NCI-H1417 treated with DMSO at 0.1 percent for 48 hours (cell line): ENCODE results near the gene C2CD2.

Source experiments
- DNase-seq: peaks from one replicate; lab custom pipeline; 2025; lab: John Stamatoyannopoulos, UW

The C2CD2 gene

DNA sequence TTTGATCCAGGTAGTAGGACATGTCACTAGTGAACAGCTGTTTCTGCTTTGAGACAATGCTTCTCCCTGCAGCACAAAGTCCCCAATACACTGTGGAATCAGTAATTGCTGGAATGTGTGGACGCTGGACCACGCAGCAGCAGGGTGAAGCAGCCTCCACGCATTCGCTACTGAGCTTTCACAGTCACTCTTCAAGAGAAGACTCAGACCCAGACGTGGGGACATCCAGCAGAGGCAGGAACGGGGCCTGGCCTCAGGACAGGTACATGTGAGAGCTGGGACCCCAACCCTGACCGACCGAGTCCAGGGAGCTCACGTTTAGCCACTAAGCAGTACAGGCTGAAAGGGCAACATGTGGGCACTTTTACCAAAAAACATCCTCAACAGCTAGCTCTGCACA, 40.6 kb downstream of the C2CD2 start:
- no peak for DNase-seq

DNA sequence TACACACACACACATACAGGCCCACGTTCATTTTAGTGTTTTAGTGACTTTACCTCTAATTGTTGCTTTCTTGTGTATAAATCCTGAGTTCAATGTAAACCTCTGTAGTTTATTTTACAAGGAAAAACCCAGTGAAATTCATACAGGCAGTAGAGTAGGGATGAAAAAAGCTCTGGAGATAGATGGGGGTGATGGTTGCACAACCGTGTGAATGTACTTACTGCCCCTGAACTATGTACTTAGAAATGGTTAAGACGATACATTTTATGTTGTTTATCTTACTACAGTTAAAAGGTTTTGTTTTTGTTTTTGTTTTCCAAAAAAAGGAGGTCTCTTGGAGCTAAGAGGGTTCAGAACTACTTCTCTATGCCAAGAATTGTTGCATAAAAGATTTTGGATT, 45.0 kb downstream of the C2CD2 start:
- no peak for DNase-seq

DNA sequence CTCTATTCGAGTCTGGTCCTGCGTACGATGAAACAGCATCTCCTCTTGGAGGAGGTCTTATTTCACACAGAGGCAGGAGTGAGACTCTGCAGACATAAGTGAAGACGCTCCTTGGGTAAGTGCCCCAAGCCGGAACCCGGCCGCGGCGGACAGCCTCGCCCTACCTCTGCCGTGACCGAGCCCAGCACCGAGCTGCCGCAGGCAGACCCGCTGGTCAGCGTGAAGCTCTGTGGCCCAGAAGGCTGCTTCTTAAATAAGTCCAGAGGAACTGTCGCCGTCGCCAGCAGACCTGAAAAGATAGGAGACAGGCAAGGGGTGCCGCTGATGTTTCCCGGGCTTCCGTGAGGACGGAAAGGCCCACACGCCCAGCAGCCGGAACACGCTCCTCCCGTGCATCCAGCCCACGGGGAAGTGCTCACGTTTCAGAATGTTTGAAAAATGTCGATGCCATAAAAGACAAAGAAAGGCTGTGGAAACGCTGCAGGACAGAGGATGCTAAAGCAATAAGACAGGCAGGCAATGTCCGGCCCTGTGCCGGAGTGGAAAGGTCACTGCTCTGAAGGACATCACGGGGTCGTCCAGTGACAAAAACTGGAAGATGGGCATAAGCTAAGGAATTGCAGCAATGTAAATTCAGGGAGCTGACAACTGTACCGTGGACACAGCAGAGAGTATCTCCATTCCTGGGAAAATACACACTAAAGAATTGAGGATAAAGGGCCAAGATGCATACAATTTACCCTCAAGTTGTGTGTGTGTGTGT, 46.1 kb downstream of the C2CD2 start:
- no peak for DNase-seq

DNA sequence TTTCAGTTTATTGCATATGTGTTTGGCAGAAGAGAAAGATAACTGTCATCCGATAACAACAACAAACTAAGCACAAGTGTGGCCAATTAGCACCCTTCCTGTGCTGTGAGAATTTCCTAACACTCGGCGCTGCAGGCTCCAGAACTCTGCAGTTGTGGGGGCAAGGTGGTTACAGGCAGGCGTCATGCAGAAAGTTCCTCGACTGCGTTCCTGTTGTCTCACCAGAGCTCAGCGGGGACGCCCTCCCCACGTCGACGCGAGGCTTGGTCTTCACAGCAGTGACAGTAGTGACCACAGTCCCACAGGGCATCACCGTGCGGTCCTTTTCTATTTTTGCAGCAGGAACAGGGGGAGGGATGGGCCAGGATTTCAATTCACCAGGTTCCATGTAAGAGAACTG, 47.0 kb downstream of the C2CD2 start:
- no peak for DNase-seq

DNA sequence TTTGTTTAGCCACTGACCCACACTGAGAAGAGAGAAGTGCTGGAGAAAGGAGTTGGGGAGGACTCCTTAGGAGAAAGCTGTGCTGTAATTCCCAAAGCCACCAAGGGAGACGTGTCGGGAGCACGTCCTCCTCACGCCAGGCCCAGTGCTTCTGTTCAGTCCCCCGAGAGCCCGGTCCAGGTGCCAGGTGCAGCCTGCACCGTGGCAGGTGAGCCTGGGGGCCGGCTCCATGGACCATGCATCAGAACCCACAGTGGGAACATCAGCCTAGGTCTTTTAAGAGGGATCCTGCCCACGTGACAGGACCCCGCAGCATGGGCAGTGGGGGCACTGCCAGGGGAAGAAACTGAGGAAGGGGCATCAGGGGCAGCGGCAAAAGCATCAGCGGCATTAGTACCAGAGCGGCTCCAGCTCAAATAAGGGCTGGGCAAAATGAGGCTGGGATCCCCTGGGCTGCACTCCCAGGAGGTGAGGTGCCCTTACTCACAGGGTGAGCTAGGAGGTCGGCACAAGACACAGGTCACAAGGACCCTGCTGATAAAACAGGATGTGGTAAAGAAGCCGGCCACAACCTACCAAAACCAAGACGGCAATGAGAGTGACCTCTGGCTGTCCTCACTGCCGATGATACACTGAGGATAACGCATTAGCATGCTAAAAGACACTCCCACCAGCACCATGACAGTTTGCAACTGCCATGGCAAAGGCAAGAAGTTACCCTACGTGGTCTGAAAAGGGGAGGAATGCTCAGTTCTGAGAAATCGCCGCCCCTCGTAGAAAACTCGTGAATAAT, 50.1 kb downstream of the C2CD2 start:
- DNase-seq, result no peak

DNA sequence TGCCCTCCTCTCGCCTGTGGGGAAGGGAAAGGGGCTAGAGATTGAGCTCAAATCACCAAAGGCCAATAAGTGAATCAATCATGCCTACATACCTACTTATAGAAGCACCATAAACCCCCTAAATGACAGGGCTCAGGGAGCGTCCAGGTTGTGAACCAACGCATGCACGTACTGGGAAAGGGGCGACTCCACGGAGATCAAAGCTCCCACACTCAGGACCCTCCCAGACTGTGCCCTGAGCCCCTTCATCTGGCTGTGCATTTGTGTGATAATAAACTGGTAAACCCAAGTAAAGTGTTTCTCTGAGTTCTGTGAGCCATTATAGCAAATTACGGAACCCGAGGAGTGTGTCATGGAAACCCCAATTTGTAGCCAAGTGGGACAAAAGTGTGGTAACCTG, 50.9 kb downstream of the C2CD2 start:
- no peak for DNase-seq

DNA sequence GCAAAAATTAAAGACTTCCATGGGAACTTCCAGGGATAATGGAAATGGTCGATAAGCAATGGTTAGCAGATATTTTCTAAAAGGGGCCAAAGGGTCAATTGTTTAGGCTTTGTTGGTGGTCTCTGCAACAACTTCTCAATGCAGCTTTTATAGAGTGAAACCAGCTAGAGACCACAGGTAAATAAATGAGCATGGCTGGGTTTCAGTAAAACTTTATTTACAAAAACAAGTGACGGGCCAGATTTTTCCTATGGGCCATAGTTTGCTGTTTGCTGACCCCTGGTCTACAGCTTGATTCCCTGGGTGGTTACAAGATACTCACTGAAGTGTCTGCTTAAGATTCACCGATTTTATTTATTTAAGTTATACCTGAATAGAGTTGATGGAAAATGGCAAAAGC, 52.0 kb downstream of the C2CD2 start:
- no peak for DNase-seq

DNA sequence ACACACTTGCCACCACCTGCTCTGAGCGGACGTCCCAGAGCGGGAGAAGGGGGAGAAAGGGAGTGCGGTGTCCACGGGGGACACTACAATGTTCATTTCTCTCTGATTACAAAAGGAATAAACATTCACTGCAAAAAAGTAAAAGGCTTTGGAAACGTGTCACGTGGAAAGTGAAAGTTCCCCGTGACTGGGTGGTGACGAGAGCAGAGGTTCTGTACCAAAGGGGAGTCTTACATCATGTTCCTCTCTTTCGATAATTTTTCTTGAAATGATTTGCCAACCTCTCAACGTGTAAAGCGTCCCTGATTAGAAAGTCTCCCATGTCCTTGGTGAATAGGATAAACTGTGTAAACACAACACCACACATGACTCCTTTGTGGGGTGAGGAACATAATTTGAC, 52.7 kb downstream of the C2CD2 start:
- DNase-seq, result no peak

DNA sequence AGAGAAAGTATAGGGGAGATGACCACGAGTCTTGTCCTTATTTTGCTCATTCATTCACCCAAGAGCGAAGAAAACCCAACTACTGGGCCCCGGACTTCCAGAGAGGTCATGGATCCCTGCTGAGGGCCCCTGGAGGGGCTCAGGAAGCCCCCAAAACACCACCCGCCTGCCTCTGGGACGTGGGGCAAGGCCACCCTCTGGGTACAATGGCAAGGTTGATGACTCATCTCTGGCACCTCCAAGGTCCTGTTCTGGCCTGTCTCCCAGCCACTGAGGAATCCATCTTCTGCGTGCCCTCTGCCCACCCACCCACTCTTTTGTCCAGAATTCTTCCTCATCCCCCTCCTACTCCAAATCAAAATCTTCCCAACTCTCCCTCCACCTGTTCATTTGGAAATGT, 53.4 kb downstream of the C2CD2 start:
- no peak for DNase-seq

DNA sequence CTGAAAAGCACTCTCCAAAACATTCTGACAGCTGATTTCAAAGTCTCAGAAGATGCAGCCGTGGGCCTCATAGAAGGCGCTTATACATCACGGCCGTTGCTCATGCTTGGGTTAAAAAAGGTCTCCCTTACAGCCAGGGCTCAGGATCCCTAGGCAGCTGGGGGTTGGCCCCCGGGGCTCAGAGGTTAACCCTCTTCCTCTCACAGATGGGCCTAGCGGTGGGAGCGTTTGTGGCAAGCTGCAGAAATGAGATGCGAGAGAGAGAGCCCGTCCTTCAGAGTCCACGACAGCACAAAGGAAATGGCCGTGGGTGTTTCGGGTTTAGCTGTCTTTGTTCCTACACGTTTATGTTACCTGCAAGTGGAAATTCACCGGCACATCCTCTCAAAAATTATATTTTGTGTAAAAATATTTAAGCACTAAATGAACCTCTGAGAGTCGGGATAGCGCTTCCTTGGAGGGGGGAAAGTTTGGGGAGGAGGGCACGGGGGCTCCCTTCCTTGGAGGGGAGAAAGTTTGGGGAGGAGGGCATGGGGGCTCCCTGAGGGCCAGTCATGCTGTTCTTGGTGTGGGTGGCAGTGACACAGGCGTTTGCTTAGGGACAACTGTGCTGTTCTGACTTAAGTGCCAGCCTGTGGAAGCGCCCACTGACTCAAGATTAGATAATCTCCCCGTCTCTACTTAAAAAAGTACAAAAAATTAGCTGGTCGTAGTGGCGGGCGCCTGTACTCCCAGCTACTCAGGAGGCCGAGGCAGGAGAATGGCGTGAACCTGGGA, 54.2 kb downstream of the C2CD2 start:
- DNase-seq, result no peak

DNA sequence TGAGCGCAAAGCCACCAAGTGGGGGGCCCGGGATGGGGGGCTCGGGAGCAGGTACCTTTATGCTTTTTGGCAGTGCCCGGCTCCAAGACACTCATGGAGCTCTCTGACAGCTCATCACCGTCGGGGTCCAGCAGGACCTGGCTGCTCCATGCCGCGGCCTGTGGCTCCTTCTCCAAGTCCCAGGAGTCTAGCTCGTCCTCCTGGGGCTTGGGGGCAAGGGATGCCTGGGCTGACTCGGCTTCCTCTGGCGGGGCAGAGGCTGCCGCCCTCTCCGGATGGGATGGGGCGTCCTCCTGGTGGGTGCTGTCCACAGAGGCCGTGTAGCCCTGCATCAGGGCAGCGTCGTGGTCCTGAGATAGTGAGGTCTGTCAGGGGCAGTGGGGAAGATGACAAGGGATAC, 54.8 kb downstream of the C2CD2 start:
- no peak for DNase-seq

DNA sequence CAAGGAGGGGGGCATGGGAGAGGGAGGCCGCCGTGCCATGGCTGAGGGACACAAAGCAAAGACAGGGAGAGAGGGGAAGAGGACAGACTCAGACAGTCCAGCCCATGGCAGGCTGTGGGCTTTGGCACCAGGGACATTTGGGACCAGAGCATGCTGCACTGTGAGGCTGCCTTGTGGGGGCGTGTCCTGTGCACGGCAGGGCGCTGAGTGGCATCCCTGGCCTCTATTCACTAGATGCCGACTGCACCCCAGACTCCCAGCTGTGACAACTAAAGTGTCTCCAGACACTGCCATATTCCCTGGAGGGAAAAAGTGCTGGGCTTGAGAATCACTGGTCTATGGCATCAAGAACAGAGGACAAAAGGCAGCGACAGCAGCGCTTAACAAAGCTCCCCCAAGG, 56.1 kb downstream of the C2CD2 start:
- no peak for DNase-seq

DNA sequence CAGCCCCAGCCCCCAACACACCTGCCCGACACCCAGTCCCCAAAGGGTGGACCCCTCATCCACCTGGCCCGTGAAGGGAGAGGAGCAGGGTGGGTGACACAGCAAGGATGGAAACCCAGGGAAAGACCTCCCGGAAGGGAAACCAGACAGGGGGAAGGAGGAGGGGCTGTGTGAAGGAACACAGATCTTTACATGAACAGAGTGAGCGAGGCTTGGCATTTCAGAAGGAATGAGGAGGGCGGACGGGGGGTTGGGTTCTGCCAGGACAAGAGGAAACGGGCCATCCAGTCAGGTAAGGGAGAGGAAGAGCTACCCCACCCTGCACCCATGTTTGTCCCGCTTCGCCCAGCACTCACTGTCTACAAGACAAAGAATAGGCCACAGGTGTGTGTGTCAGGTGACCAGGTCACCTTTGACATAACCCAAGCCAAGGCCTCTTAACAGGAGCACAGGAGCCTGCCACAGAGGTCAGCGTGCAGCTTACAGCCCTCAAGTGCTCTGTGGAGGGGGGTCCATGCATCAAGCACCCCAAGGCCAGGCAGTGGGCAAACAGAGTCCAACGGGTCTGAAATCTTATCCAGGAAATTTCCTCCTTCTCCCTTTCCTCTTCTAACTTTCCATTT, 56.7 kb downstream of the C2CD2 start:
- no peak for DNase-seq

DNA sequence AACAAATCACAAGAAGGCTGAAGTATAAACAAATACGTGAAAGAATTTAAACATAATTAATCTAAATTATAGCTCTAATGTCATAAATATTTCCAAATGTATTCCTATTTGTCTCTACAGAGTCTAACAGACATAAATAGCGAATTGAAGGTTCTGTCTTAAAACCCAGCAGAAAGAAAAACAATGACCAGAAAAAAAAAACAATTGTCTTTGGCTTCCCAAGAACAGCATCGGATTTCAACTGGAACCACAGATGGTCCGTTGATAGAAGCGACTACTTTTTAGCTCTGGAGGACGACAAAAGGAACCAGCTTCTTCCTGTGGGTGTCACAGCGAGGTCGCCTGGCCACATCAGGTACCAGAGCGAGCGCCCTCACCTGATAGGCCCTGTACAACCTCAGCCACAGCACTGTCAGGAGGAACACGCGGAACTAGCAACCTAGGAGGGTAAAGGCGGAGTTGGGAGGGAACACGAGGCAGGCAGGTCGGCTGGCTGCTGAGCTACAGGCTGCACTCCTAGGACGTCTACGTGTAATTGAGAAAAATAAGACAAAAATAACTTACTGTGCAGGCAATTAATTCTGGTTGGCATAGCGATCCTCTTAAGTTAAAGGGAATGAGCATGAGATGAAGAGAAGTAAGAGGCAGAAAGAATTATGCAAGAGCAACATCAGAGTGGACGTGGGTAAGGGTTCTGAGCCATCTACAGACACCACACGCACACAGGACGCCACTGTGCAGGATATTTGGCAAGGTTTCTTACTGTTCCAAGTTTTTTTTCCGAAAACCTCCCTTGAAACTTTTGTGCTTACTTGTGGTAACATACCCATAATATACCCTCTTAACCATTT, 58.0 kb downstream of the C2CD2 start:
- no peak for DNase-seq

DNA sequence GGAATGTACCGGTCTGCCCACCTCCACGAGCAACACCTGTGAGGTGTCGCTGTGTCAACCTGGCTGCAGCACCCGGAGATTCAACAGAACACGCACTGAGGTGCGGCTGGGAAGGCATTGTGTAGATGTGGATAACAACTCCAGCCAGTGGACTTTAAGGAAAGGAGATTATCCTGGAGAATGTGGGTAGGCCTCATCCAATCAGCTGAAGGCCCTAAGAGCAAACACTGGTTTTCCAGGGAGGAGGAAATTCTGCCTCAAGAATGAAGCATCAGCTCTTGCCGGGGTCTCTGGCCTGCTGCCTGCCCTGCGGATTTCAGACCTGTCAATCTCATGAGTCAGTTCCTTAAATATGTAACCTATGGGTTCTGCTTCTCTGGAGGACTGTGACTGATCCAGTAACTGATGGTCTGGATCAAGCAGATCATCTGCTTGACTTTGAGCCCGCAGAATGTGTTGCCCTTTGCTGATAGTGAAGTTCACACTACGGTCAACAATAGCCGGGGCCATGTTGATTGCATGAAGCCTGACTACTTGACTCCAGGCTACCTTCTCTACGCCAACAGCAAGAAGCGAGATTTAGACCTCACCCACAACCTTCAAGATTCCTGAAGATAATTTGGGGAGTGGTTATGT, 58.8 kb downstream of the C2CD2 start:
- DNase-seq, result no peak

DNA sequence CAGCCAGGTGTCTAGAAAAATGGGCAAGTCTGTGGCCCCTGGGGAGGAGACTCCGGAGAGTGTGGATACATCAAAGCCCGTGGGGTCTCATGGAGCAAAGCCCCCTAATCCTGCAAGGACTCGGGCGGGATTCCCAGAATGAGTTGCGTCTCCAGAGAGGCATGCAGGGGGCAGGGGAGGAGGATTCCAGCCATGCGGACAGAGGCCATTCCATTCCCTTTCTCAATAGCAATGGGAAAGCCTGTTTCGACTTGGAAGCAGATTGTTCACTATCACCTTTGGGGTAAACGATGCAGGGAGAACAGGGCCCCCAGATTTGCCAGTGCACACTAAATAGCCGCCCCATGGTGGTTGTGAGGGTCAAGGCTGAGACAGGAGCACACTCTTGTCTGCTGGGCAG, 59.3 kb downstream of the C2CD2 start:
- no peak for DNase-seq

DNA sequence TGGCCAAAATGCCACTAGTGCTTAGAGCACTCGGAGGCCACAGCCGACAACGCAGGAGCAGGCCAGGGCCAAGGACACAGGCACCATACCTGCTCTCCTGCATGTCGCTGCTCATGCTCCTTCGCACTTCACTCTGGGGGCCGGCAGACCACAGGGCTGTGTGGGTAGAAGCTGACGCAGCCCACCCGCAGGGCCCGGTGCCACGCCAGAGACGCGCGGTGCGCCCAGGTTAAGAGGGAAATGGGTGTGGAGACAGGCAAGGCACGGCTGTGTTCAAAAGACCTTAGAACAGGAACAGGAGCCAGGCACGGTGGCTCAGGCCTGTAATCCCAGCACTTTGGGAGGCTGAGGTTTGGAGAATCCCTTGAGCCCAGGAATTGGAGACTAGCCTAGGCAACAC, 61.1 kb downstream of the C2CD2 start:
- no peak for DNase-seq

DNA sequence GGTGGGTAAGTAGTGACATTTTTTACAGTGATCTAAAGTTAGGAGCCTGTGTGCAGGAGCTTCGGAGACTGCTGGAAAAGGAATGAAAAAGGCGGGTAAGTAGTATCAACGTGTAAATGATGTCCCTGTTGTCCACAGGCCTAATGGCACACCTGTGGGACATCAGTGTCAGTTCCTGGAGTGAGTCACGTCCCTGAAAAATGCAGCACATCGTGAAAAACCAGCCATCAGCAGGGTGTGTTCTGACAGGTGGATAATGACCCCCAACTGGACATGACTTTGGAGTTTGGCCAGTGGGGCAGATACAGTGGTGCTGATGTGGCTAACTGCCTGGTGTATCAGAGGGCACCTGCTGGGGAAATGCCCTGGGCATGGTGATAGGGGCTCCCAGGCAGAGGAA, 62.7 kb downstream of the C2CD2 start:
- no peak for DNase-seq

DNA sequence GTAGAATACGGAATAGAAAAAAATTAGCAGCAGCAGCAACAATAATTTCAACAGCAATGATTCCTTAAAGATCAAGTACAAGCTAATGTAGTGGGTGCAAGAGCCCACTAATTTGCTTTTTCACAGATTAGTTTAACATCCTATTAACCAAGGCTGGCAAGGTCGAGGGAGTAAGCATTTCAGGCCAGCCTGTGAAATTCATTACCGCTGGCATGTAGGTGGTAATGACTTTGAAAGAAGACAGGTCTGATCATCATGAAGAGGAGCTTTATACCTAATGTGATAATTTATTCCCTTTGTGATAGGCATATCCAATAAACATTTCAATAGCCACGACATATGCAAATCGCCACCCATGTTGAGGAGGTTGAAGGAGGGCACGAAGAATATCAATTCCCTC, 63.5 kb downstream of the C2CD2 start:
- no peak for DNase-seq

DNA sequence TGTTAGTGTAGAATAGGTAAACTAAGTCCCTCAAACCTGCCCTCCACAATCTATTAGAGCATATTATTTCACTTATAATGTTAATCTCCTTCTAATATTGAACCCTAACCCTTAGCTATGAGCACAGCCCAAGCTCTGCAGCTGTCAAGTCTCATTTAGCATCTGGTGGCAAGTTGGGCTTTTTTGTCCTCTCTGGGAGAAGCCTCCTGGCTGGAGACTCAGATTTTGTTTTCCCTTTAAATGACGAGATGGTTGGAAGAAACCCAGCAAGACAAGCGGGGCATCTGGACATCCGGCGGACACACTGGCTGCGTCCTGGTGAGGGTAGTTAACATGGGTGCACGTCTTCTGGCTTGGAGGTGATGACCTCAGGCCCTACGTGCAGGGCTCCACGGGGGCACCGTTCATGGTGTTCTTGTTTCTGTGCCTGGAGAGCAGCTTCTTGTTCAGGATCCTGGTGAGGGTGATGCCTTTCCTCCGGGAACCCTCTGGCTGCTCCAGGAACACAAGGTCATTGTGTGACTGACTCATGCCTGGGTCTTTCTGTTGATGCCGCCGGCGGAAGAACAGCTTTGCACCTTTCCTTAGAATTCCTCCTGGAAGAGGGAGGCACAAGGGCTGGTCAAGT, 65.0 kb downstream of the C2CD2 start:
- no peak for DNase-seq

DNA sequence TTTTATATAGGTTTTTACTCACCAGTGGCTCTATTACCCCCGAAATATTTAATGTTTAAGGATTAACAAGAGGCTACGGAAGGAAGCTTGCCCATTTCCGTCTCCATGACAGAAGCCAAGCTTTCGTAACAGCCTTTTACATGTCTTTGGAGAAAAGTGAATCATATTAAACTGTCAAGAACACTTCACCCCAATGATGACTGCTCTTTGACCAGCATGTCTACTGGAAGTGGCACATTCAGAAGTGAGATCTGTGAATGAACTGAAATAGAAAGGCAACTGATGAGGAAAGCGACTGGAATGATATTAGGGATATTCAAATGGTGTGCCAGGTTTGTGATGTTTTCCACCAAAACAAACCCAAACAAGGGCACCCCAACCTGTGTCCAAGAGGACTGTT, 66.2 kb downstream of the C2CD2 start:
- DNase-seq, result no peak
